ENCODE measurements around the gene TOP2A. TPM values are rescaled to one million over a fixed set of nuclear protein-coding genes. Genes with fewer than 3 reads are reported as not detected.
A peak's percentile ranks its signal among the peaks of the same experiment; 100 is the strongest.
"Not testable (repeated sequence)": the region's sequence is repeated elsewhere in the genome, so short reads cannot be mapped to it uniquely, and the experiment has no call there.

Gene TOP2A
- total RNA-seq, 1 donor from 2014 or later, result 3.3 TPM

DNA sequence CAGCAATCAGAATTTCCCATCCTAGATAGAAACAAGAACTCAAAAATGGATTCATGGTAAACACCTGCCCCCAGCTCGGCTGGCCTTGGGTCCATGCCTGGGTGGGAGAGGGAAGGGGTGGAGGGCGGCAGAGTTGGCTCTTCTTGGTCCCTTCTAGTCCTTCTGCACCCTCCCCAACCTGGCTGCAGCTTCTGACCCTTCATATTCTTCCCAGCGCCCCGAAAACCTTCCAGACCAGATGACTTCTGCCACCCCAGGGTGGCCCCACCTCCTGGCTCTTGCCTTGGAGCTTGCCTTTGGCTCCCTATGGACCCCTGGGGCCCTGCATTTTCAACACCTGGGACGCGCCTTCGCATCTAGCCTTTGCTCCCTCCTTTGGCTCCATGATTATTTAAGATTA, 47.8 kb downstream of the TOP2A start:
- no peak overlapping the region for H3K27ac ChIP-seq
- TF ChIP-seq, protein P1, sequence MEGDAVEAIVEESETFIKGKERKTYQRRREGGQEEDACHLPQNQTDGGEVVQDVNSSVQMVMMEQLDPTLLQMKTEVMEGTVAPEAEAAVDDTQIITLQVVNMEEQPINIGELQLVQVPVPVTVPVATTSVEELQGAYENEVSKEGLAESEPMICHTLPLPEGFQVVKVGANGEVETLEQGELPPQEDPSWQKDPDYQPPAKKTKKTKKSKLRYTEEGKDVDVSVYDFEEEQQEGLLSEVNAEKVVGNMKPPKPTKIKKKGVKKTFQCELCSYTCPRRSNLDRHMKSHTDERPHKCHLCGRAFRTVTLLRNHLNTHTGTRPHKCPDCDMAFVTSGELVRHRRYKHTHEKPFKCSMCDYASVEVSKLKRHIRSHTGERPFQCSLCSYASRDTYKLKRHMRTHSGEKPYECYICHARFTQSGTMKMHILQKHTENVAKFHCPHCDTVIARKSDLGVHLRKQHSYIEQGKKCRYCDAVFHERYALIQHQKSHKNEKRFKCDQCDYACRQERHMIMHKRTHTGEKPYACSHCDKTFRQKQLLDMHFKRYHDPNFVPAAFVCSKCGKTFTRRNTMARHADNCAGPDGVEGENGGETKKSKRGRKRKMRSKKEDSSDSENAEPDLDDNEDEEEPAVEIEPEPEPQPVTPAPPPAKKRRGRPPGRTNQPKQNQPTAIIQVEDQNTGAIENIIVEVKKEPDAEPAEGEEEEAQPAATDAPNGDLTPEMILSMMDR (IDR thresholded peaks at IDR 0.05), result no peak
- no peak overlapping the region for H3K4me3 ChIP-seq
- intact Hi-C loops (cut with DNase I), result loop anchor here (10.0 kb wide), 1 partner anchor 165 kb away; no protein-coding TSS in a partner anchor
- no peaks in the 10 kb centered on the region for H3K27me3 ChIP-seq
- ATAC-seq (no peak), DNase-seq (peak; percentile 44)
- H3K9me3 ChIP-seq, result no peaks in the 10 kb centered on the region
- H3K4me1 ChIP-seq, result no peaks in the 10 kb centered on the region
- H3K36me3 ChIP-seq, result no peaks in the 10 kb centered on the region

- not testable (repeated sequence) for H3K4me1 ChIP-seq, H3K9me3 ChIP-seq, H3K36me3 ChIP-seq, H3K27me3 ChIP-seq, ATAC-seq, H3K4me3 ChIP-seq, H3K27ac ChIP-seq
- DNase-seq, result peak; percentile 35
- intact Hi-C loops (cut with DNase I), result loop anchor here (10.0 kb wide), 1 partner anchor 167 kb away; no protein-coding TSS in a partner anchor
Observed at GRCh38 chr17:40367728-40368127, 50.0 kb downstream of the TOP2A start.

GRCh38 chr17:40366861-40367518, 50.7 kb downstream of the TOP2A start:
- no peak overlapping the region for H3K27ac ChIP-seq
- H3K27me3 ChIP-seq, result no peaks in the 10 kb centered on the region
- TF ChIP-seq, protein P1 (IDR thresholded peaks at IDR 0.05), result no peak
- ATAC-seq (no peak), DNase-seq (peak; percentile 59)
- H3K36me3 ChIP-seq, result no peaks in the 10 kb centered on the region
- intact Hi-C loops (cut with DNase I), result loop anchor here (10.0 kb wide), 1 partner anchor 168 kb away; no protein-coding TSS in a partner anchor
- peaks cover 6% of the 10 kb centered on the region for H3K4me1 ChIP-seq
- no peak overlapping the region for H3K4me3 ChIP-seq
- H3K9me3 ChIP-seq, result no peaks in the 10 kb centered on the region

DNA sequence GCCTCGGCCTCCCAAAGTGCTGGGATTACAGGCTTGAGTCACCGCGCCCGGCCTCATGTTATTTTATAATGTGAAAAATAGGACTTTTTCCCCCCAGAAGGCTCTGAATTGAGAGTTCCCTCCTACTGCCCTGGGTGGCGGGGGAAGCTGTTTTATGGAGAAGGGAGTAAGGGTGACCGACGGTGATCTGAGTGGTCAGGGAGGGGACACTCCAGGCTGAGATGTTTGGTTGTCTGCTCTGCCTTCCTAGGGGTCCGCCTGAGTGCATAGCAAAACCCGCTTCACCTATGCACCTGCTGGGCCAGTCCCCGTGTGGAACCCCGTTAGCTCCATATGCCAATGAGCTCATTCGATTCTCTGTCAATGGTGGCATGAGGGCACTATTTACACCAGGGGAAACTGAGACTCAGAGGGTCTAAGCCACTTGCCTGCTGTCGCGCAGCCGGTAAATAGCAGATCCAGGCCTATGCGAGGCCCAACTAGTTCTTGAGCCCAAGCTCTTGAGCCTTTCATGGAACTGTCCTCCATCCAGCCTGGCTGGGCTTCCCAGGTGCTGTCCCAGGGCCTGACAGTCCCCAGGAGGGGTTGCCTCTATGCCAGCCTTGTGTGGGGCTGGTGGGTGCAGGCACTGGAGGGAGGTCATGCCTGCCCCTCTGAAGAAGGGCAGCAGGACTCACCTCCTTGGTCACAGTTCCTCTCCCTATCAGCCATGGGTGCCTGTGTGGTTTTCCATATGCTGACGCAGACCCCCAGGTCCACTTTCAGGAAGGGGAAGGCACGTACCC, 51.4 kb downstream of the TOP2A start:
- Histone ChIP-seq H3K36me3 (no peaks in the 10 kb centered on the region), H3K4me3 (no peak overlapping the region), H3K4me1 (peaks cover 6% of the 10 kb centered on the region), H3K27ac (no peak overlapping the region), H3K27me3 (no peaks in the 10 kb centered on the region), H3K9me3 (no peaks in the 10 kb centered on the region)
- intact Hi-C loops (cut with DNase I), result loop anchor here (10.0 kb wide), 1 partner anchor 169 kb away; no protein-coding TSS in a partner anchor
- no peak for ATAC-seq
- TF ChIP-seq, protein P1 (IDR thresholded peaks at IDR 0.05), result no peak
- peak; percentile 48 for DNase-seq

DNA sequence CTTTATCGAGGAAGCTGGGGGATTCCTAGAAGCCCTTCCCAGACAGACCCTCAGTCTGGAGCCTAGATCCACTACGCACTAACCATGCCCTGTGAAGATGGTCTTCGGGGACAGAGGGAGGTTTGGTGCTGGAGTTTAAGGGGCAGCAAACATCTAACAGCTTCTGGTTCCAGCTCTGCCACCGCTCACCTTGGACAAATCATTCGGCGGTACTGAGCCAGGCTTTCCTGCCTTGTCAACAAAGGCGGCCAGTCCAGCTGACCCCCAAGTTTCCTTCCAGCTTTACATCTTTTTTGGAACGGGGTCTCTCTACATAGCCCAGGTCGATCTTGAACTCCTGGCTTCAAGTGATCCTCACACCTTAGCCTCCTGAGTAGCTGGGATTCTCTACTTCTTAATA, 52.8 kb downstream of the TOP2A start:
- DNase-seq (peak; percentile 31), ATAC-seq (no peak)
- intact Hi-C loops (cut with DNase I), result loop anchor here (10.0 kb wide), 1 partner anchor 170 kb away; no protein-coding TSS in a partner anchor
- Histone ChIP-seq H3K4me1 (peaks cover 6% of the 10 kb centered on the region), H3K27ac (no peak overlapping the region), H3K4me3 (no peak overlapping the region), H3K36me3 (no peaks in the 10 kb centered on the region), H3K9me3 (no peaks in the 10 kb centered on the region), H3K27me3 (no peaks in the 10 kb centered on the region)
- TF ChIP-seq, protein P1 (IDR thresholded peaks at IDR 0.05), result no peak
